Fibroblast of villous mesenchyme (primary cell): Measurements from ENCODE around the gene GNG8. TPM values are rescaled to one million over a fixed set of nuclear protein-coding genes. Genes with fewer than 3 reads are reported as not detected.
A peak's percentile ranks its signal among the peaks of the same experiment; 100 is the strongest.

Source experiments
- DNase-seq: peaks from one replicate; pipeline ENCODE4 v3.0.0-alpha.2; 2010; ENCODE audit warnings: low read depth
- H3K4me3 ChIP-seq: 2 replicates; pipeline ENCODE4 v1.5.1; 2011; ENCODE audit warnings: low read depth, mild to moderate bottlenecking, low read length
- CTCF ChIP-seq: IDR thresholded peaks from 2 replicates; pipeline ENCODE4 v1.5.1; 2012; ENCODE audit warnings: low read depth, mild to moderate bottlenecking, low read length; ENCODE audit not compliant: insufficient read depth
- total RNA-seq: library from RNA; depleted of rRNA; stranded (reverse); fragments of >200 nt; gene quantifications from 2 replicates; pipeline ENCODE4 v1.2.3, GENCODE V29; 2012

Gene GNG8
- total RNA-seq, 1 donor = not detected

- no peak for TF ChIP-seq CTCF
- H3K4me3 ChIP-seq = no peak overlapping the region
- no peak for DNase-seq
Observed at GRCh38 chr19:46646402-46646801, 10.4 kb upstream of the GNG8 start.

DNA sequence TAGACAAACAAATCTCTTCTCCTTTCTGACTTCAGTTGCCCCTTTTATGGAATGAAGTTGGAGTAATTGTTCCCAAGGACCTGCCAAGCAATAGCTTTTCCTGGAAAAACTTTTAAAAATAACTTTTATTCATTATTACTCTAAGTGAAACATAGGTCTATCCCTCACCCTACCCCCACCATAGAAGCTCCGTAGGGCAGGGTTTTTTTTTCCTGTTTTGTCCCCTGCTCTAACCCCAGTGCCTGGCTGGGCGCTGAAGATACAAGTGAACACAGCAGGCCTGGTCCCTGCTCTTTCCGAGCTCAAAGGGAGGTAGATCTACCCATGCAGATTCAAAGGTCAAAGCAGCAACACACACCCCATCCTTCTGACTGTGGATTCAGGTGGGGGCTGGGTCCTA lies 8.7 kb upstream of the GNG8 start:
- H3K4me3 ChIP-seq = no peak overlapping the region
- DNase-seq = no peak
- no peak for TF ChIP-seq CTCF

- TF ChIP-seq CTCF = no peak
- DNase-seq = no peak
- H3K4me3 ChIP-seq = no peak overlapping the region
Observed at GRCh38 chr19:46640656-46641055, 4.7 kb upstream of the GNG8 start.

DNA sequence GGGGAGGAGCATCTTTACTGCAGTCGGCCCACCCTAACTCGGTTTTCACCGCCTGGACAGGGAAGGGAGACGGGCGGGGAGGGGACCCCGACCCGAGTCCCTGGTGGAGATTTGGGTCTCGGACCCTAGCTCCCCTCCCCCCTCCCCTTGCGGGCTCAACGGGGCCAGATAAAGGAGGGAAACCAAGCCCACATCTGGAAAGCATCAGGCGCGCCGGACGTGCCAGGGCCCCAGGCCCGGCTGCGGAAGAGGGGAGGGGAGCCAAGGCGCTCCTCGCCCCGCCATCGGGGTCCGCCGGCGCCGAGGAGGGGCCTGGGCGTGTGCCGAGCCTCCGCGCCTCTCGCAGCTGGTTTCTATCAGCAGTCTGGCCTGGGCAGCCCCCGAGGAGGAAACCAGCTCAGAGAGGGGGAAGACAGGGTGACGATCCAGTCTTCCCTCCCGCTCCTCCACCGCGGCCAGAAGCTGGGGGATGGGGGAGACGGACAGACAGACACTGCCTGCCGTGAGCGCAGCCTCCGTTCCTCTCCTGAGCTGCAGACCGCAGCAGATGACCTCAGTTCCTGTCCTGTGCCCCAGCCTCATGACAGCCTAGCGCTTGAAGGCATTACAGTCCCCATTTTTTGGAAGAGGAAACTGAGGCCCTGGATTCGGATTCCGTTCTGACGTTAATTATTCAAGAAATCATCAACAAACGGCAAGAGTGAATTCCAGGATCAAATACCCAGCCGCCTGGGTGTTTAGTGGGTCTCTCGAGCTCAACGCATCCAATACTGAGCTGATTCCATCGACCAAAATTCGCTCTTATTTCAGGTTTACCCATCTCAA lies 3.6 kb upstream of the GNG8 start:
- peak overlapping the region; percentile 63 for H3K4me3 ChIP-seq
- DNase-seq = peak; percentile 77
- TF ChIP-seq CTCF = no peak

DNA sequence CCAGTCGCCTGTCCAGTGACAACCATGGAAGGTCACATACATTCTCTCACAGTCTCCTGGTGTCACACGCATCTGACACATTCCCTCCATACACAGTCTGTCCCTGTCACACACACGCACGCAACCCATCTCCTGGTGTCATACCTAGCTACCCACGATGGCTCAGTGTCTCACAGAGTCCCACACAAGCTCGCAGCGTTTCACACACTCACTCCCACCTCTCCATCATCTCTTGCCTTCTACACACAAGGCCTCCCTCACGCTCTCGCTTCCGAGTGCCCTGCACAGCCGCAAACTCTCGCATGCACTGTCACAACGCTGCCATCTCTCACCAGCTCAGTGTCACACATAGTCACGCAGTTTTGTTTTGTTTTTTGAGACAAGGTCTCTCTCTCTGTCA lies 1.2 kb upstream of the GNG8 start:
- no peak overlapping the region for H3K4me3 ChIP-seq
- TF ChIP-seq CTCF = no peak
- no peak for DNase-seq

DNA sequence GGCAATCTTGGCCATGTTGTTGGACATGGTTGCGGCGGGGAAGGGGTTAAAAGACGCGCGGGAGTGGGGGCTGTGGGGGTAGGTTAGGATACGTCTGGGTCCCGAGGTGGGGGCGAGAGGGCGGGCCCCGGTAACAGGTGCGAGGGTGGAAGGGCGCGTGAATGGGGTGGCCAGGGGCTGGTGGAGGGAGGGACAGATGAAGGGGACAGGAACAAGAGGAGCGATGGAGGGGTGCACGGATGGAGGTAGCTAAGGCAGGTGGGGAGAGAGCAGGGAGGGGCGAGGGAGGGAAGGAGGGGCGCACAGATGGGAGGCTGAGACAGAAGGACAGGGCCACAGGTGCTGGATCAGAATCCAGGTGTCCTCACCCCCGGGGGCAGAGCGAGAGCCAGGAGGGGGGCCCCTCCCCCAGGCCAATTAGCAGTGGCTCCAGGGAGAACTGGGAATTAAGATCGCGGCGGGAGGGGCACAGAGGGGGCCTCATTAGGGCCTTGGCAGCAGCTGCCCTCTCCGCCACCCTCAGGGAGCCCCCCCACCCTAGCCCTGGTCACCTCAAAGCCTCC lies 1.3 kb downstream of the GNG8 start:
- no peak for TF ChIP-seq CTCF
- no peak for DNase-seq
- H3K4me3 ChIP-seq = peak overlapping the region; percentile 48
